ENCODE results near the gene WNT7B. TPM values are rescaled to one million over a fixed set of nuclear protein-coding genes. Genes with fewer than 3 reads are reported as not detected.

Gene WNT7B
- total and polyA plus RNA-seq, 2 donors (not counting 1 experiment from before 2014, with no cell fraction given): 0.22 to 0.67 TPM

Other genes with a start within 250 kb of the WNT7B start
- 28.3 and 29.8 TPM in 2 replicates for gene PPARA, start 173.4 kb upstream of the WNT7B start, total RNA-seq
- 4.1 and 10.1 TPM in 2 replicates for gene PPARA, start 173.4 kb upstream of the WNT7B start, polyA plus RNA-seq

All from B cell (primary cell).